DND-41 (cell line): ENCODE results near the gene SEBOX.

Experiments used
- ATAC-seq: fragments of 200-7000 bp; cut with Tn5 transposase; 3 replicates; pipeline ENCODE4 v1.9.1; 2021; ENCODE audit warnings: low read depth; ENCODE audit not compliant: insufficient read depth
- DNase-seq: peaks from one replicate; pipeline ENCODE4 v3.0.0-alpha.2; 2020
- H2AFZ ChIP-seq: 2 replicates; pipeline ENCODE4 v1.6.0; 2012; ENCODE audit warnings: low read depth, low read length
- H3K27ac ChIP-seq: 2 replicates; pipeline ENCODE4 v1.5.1; 2012; ENCODE audit warnings: low read length, inconsistent platforms
- H3K27me3 ChIP-seq: fragments of 200-600 bp; sonication (generic); 2 replicates; pipeline ENCODE4 v1.6.0; 2012; ENCODE audit warnings: low read length, mild to moderate bottlenecking, inconsistent platforms; ENCODE audit not compliant: insufficient read depth, poor library complexity
- H3K36me3 ChIP-seq: 2 replicates; pipeline ENCODE4 v1.5.1; 2012; ENCODE audit warnings: low read length, inconsistent platforms; ENCODE audit not compliant: insufficient read depth
- H3K4me1 ChIP-seq: 2 replicates; pipeline ENCODE4 v1.5.1; 2012; ENCODE audit warnings: mild to moderate bottlenecking, low read length; ENCODE audit not compliant: insufficient read depth
- H3K4me2 ChIP-seq: 2 replicates; pipeline ENCODE4 v1.6.0; 2012; ENCODE audit warnings: mild to moderate bottlenecking, moderate library complexity, low read length, inconsistent platforms; ENCODE audit not compliant: insufficient read depth
- H3K4me3 ChIP-seq, 2 experiments: fragments of 200-600 bp in 1 of 2; shearing (Covaris generic) in 1 of 2; 2 replicates each; pipeline ENCODE4 v1.5.1; 2012 to 2016; ENCODE audit warnings: inconsistent platforms in 2 of 2, low read length in 2 of 2, mild to moderate bottlenecking in 2 of 2, low read depth in 1 of 2, moderate library complexity in 1 of 2
- H3K79me2 ChIP-seq: 2 replicates; pipeline ENCODE4 v1.6.0; 2012; ENCODE audit warnings: low read length, inconsistent platforms; ENCODE audit not compliant: insufficient read depth
- H3K9ac ChIP-seq: 2 replicates; pipeline ENCODE4 v1.6.0; 2012; ENCODE audit warnings: low read depth, mild to moderate bottlenecking, inconsistent platforms, low read length, moderate library complexity
- H3K9me3 ChIP-seq: 2 replicates; pipeline ENCODE4 v1.5.1; 2012; ENCODE audit warnings: low read length, moderate library complexity, mild to moderate bottlenecking, inconsistent platforms; ENCODE audit not compliant: insufficient read depth, severe bottlenecking
- H4K20me1 ChIP-seq: 2 replicates; pipeline ENCODE4 v1.6.0; 2012; ENCODE audit warnings: low read length; ENCODE audit not compliant: insufficient read depth
- CTCF ChIP-seq: IDR thresholded peaks from 2 replicates; pipeline ENCODE4 v1.5.1; 2012; ENCODE audit warnings: borderline replicate concordance, low read length, moderate library complexity, mild to moderate bottlenecking; ENCODE audit not compliant: poor library complexity, severe bottlenecking; ENCODE audit errors: extremely low read depth
- EZH2 ChIP-seq: IDR thresholded peaks from 3 replicates; pipeline ENCODE4 v1.6.1; 2012; ENCODE audit warnings: borderline replicate concordance, low read depth, mild to moderate bottlenecking, moderate library complexity, low read length, inconsistent platforms; ENCODE audit not compliant: severe bottlenecking

Gene SEBOX

DNA sequence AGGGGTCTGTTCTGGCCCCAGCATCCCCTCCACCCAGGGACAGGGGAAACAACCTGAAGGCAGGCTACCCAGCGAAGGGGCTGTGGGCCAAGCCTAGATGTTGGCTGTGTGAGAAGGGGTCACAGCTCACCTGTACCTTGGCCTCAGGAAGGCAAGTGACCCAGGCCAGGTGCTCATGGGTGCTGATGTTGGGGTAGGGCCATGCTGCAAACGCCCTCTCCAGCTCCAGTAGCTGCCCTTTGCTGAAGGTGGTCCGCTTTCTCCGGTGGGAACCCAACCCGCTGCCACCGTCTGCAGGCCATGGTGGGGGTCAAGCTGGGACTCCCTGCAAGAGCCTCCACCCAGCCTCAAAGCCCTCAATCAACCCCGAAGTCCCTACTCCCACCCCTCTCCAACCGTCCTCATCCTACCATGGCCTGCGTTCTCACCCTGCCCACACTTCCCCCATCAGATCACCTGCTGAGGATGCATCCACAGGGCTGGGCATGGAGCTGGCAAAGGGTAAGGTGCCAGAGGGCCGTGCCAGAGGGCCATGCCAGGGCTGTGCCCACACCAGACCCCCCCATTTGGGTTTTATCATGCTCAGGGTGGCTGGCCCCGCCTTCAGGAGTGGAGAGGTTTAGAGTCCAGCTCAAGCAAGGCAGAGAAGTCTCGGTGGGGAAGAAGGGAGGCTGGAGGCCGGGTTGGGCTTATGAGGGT lies at the start of gene SEBOX:
TSS of gene SEBOX (minus strand) at position 535 of the 699 bp plus-strand sequence. CDS start at position 487, 48 bp downstream.
- no peaks in the 10 kb centered on the region for H3K4me1 ChIP-seq
- peaks cover 4% of the 10 kb centered on the region; the same call in 1 of the 2 replicates for H4K20me1 ChIP-seq
- H3K27ac ChIP-seq = no peak within 1 kb of the TSS
- H2AFZ ChIP-seq = no peak within 1 kb of the TSS
- DNase-seq (no peak), ATAC-seq (no peak)
- peaks cover 31% of the 10 kb centered on the region for H3K36me3 ChIP-seq
- H3K9me3 ChIP-seq = no peaks in the 10 kb centered on the region
- no peak within 1 kb of the TSS for H3K4me3 ChIP-seq
- H3K27me3 ChIP-seq = no peaks in the 10 kb centered on the region
- no peaks in the 10 kb centered on the region for H3K79me2 ChIP-seq
- TF ChIP-seq CTCF (no peak), EZH2 (no peak)
- H3K4me2 ChIP-seq = no peak within 1 kb of the TSS
- no peak within 1 kb of the TSS for H3K9ac ChIP-seq

GRCh38 chr17:28413804-28414203 lies 48.8 kb upstream of the SEBOX start:
- Histone ChIP-seq H2AFZ (no peak overlapping the region), H3K27me3 (peaks cover 24% of the 10 kb centered on the region), H3K4me1 (0 out of 2 replicates have a peak, but pooled peaks cover 5% of the 10 kb centered on the region), H3K36me3 (no peaks in the 10 kb centered on the region), H3K4me3 (no peak overlapping the region), H4K20me1 (no peaks in the 10 kb centered on the region), H3K4me2 (no peak overlapping the region), H3K9me3 (no peaks in the 10 kb centered on the region), H3K79me2 (no peaks in the 10 kb centered on the region), H3K9ac (no peak overlapping the region), H3K27ac (no peak overlapping the region)
- no peak for DNase-seq
- TF ChIP-seq CTCF (no peak), EZH2 (no peak)
- no peak for ATAC-seq

- H3K4me3 ChIP-seq = no peak overlapping the region
- H3K9ac ChIP-seq = no peak overlapping the region
- no peaks in the 10 kb centered on the region for H3K9me3 ChIP-seq
- ATAC-seq (no peak), DNase-seq (no peak)
- peaks cover 38% of the 10 kb centered on the region for H3K27me3 ChIP-seq
- H3K79me2 ChIP-seq = no peaks in the 10 kb centered on the region
- TF ChIP-seq EZH2 (no peak), CTCF (no peak)
- H3K4me2 ChIP-seq = no peak overlapping the region
- H3K4me1 ChIP-seq = 0 out of 2 replicates have a peak, but pooled peaks cover 4% of the 10 kb centered on the region
- H4K20me1 ChIP-seq = no peaks in the 10 kb centered on the region; the same call in 1 of the 2 replicates
- no peak overlapping the region for H2AFZ ChIP-seq
- H3K36me3 ChIP-seq = no peaks in the 10 kb centered on the region
- H3K27ac ChIP-seq = no peak overlapping the region
Observed at GRCh38 chr17:28412099-28412498, 47.1 kb upstream of the SEBOX start.
